Activated CD4-positive, alpha-beta memory T cell treated with anti-CD3 and anti-CD28 coated beads for 36 hours (primary cell): ENCODE results near the gene TBC1D4. TPM values are rescaled to one million over a fixed set of nuclear protein-coding genes. Genes with fewer than 3 reads are reported as not detected.
"Not testable (repeated sequence)": the region's sequence is repeated elsewhere in the genome, so short reads cannot be mapped to it uniquely, and the experiment has no call there.

Experiments
- CTCF ChIA-PET: fragments of 350-600 bp; sonication (Branson Sonifier 250); formaldehyde crosslinking; loops from one replicate; lab custom pipeline; 2021; ENCODE audit warnings: antibody characterized with exemption, inconsistent platforms; lab: Charles Lee
- POLR2A ChIA-PET: fragments of 350-600 bp; sonication (Branson Sonifier 250); formaldehyde crosslinking; loops from one replicate; lab custom pipeline; 2021; ENCODE audit warnings: antibody characterized with exemption; lab: Charles Lee
- DNase-seq: peaks from one replicate; pipeline ENCODE4 v3.0.0-alpha.2; 2020
- H3K27ac Mint-ChIP-seq: one replicate; pipeline ENCODE4 v1.8.0; 2021; ENCODE audit warnings: mixed read lengths
- H3K27me3 Mint-ChIP-seq: one replicate; pipeline ENCODE4 v1.8.0; 2021; ENCODE audit warnings: mixed read lengths
- H3K36me3 Mint-ChIP-seq: one replicate; pipeline ENCODE4 v1.8.0; 2021; ENCODE audit warnings: mixed read lengths
- H3K4me1 Mint-ChIP-seq: one replicate; pipeline ENCODE4 v1.8.0; 2021; ENCODE audit warnings: low read depth, mixed read lengths
- H3K4me3 Mint-ChIP-seq: one replicate; pipeline ENCODE4 v1.8.0; 2021; ENCODE audit warnings: mild to moderate bottlenecking, mixed read lengths
- H3K9me3 Mint-ChIP-seq: one replicate; pipeline ENCODE4 v1.8.0; 2021; ENCODE audit warnings: mixed read lengths
- intact Hi-C: fragments of 100-400 bp; cut with micrococcal nuclease; formaldehyde crosslinking; loops from one replicate; pipeline ENCODE4 v1.15.1; 2023
- total RNA-seq, 2 experiments: library from RNA; stranded (reverse); gene quantifications; one replicate each; pipeline ENCODE4 v1.2.3, GENCODE V29; 2021

The TBC1D4 gene
- total RNA-seq, 2 experiments from 2014 or later, result 13.0 to 14.8 TPM

- peaks cover 56% of the 10 kb centered on the region for H3K4me1 Mint-ChIP-seq
Observed at GRCh38 chr13:75316427-75316826, 165.5 kb downstream of the TBC1D4 start.

GRCh38 chr13:75312884-75313520 lies 169.0 kb downstream of the TBC1D4 start:
- H3K36me3 Mint-ChIP-seq, result peaks cover 22% of the 10 kb centered on the region
- intact Hi-C loops, result loop anchor here (2.0 kb wide), 1 partner anchor 14 kb away; no protein-coding TSS in a partner anchor
- no peaks in the 10 kb centered on the region for H3K9me3 Mint-ChIP-seq
- H3K27me3 Mint-ChIP-seq, result no peaks in the 10 kb centered on the region
- DNase-seq, result peak; percentile 80
- CTCF ChIA-PET, result interaction anchor here (0.7 to 2.3 kb wide), 5 partner anchors 14 to 169 kb away, joined by 3 to 10 read pairs (median 7); partner anchors contain the start of gene TBC1D4
- peak overlapping the region; percentile 2 for H3K27ac Mint-ChIP-seq
- no peak overlapping the region for H3K4me3 Mint-ChIP-seq
- peaks cover 57% of the 10 kb centered on the region for H3K4me1 Mint-ChIP-seq
- POLR2A ChIA-PET, result interaction anchor here (1.2 kb wide), 1 partner anchor 14 kb away, joined by 4 read pairs; no protein-coding TSS in a partner anchor

More at GRCh38 chr13:75316427-75316826, 165.5 kb downstream of the TBC1D4 start:
- DNase-seq, result no peak
- H3K9me3 Mint-ChIP-seq, result no peaks in the 10 kb centered on the region
- no peak overlapping the region for H3K4me3 Mint-ChIP-seq
- H3K27me3 Mint-ChIP-seq, result no peaks in the 10 kb centered on the region
- ChIA-PET POLR2A (interaction anchor here (1.3 kb wide), 1 partner anchor 10 kb away, joined by 8 read pairs; no protein-coding TSS in a partner anchor), CTCF (interaction anchor here (1.3 kb wide), 1 partner anchor 56 kb away, joined by 3 read pairs; no protein-coding TSS in a partner anchor)
- intact Hi-C loops, result no loop called here
- H3K36me3 Mint-ChIP-seq, result peaks cover 9% of the 10 kb centered on the region
- H3K27ac Mint-ChIP-seq, result peak overlapping the region; percentile 42

- no peak for DNase-seq
- no peaks in the 10 kb centered on the region for H3K27me3 Mint-ChIP-seq
- intact Hi-C loops, result no loop called here
- H3K27ac Mint-ChIP-seq, result no peak overlapping the region
- H3K36me3 Mint-ChIP-seq, result peaks cover 37% of the 10 kb centered on the region
- ChIA-PET CTCF (no interaction called here), POLR2A (interaction anchor here (1.3 kb wide), 1 partner anchor 12 kb away, joined by 4 read pairs; no protein-coding TSS in a partner anchor)
- H3K9me3 Mint-ChIP-seq, result no peaks in the 10 kb centered on the region
- H3K4me1 Mint-ChIP-seq, result peaks cover 46% of the 10 kb centered on the region
- no peak overlapping the region for H3K4me3 Mint-ChIP-seq
Observed at GRCh38 chr13:75309981-75310580, 171.9 kb downstream of the TBC1D4 start.

- Mint-ChIP-seq H3K4me1 (peaks cover 47% of the 10 kb centered on the region), H3K36me3 (peaks cover 50% of the 10 kb centered on the region), H3K27ac (no peak overlapping the region), H3K4me3 (no peak overlapping the region), H3K9me3 (no peaks in the 10 kb centered on the region), H3K27me3 (no peaks in the 10 kb centered on the region)
- POLR2A ChIA-PET, result no interaction called here
- peak; percentile 73 for DNase-seq
- CTCF ChIA-PET, result no interaction called here
- intact Hi-C loops, result loop anchor here (1.0 kb wide), 1 partner anchor 10 kb away; no protein-coding TSS in a partner anchor
Observed at GRCh38 chr13:75308222-75308621, 173.7 kb downstream of the TBC1D4 start.

GRCh38 chr13:75307370-75307949 lies 174.5 kb downstream of the TBC1D4 start:
- ChIA-PET POLR2A (no interaction called here), CTCF (interaction anchor here (0.7 kb wide), 1 partner anchor 88 kb away, joined by 3 read pairs; no protein-coding TSS in a partner anchor)
- intact Hi-C loops, result no loop called here
- H3K9me3 Mint-ChIP-seq, result no peaks in the 10 kb centered on the region
- H3K27ac Mint-ChIP-seq, result no peak overlapping the region
- DNase-seq, result no peak
- H3K27me3 Mint-ChIP-seq, result no peaks in the 10 kb centered on the region
- peaks cover 39% of the 10 kb centered on the region for H3K4me1 Mint-ChIP-seq
- H3K36me3 Mint-ChIP-seq, result peaks cover 50% of the 10 kb centered on the region
- H3K4me3 Mint-ChIP-seq, result no peak overlapping the region

GRCh38 chr13:75306967-75307366 lies 175.0 kb downstream of the TBC1D4 start:
- DNase-seq, H3K9me3 Mint-ChIP-seq, POLR2A ChIA-PET, intact Hi-C loops, H3K27me3 Mint-ChIP-seq, H3K4me3 Mint-ChIP-seq, H3K27ac Mint-ChIP-seq: not testable (repeated sequence)
- CTCF ChIA-PET, result interaction anchor here (0.7 to 1.0 kb wide), 2 partner anchors 19 to 87 kb away, joined by 3 read pairs; no protein-coding TSS in a partner anchor
- Mint-ChIP-seq H3K4me1 (peaks cover 35% of the 10 kb centered on the region), H3K36me3 (peaks cover 49% of the 10 kb centered on the region)

GRCh38 chr13:75305059-75305458 lies 176.9 kb downstream of the TBC1D4 start:
- intact Hi-C loops, result no loop called here
- Mint-ChIP-seq H3K4me1 (peaks cover 25% of the 10 kb centered on the region), H3K4me3 (no peak overlapping the region), H3K27ac (no peak overlapping the region), H3K36me3 (peaks cover 39% of the 10 kb centered on the region), H3K27me3 (no peaks in the 10 kb centered on the region), H3K9me3 (no peaks in the 10 kb centered on the region)
- CTCF ChIA-PET, result no interaction called here
- DNase-seq, result no peak
- POLR2A ChIA-PET, result no interaction called here

- peaks cover 18% of the 10 kb centered on the region for H3K4me1 Mint-ChIP-seq
- POLR2A ChIA-PET, result interaction anchor here (0.6 to 2.3 kb wide), 2 partner anchors 23 to 1385 kb away, joined by 3 to 7 read pairs; no protein-coding TSS in a partner anchor
- no peak overlapping the region for H3K4me3 Mint-ChIP-seq
- DNase-seq, result no peak
- no peaks in the 10 kb centered on the region for H3K27me3 Mint-ChIP-seq
- peaks cover 41% of the 10 kb centered on the region for H3K36me3 Mint-ChIP-seq
- H3K27ac Mint-ChIP-seq, result no peak overlapping the region
- CTCF ChIA-PET, result no interaction called here
- intact Hi-C loops, result no loop called here
- H3K9me3 Mint-ChIP-seq, result no peaks in the 10 kb centered on the region
Observed at GRCh38 chr13:75303263-75303662, 178.7 kb downstream of the TBC1D4 start.

- ChIA-PET POLR2A (interaction anchor here (2.3 kb wide), 1 partner anchor 24 kb away, joined by 7 read pairs; no protein-coding TSS in a partner anchor), CTCF (interaction anchor here (1.2 kb wide), 1 partner anchor 10 kb away, joined by 3 read pairs; no protein-coding TSS in a partner anchor)
- H3K4me3 Mint-ChIP-seq, result no peak overlapping the region
- peaks cover 38% of the 10 kb centered on the region for H3K36me3 Mint-ChIP-seq
- no peaks in the 10 kb centered on the region for H3K9me3 Mint-ChIP-seq
- H3K27me3 Mint-ChIP-seq, result no peaks in the 10 kb centered on the region
- peaks cover 11% of the 10 kb centered on the region for H3K4me1 Mint-ChIP-seq
- H3K27ac Mint-ChIP-seq, result no peak overlapping the region
- no peak for DNase-seq
- intact Hi-C loops, result no loop called here
Observed at GRCh38 chr13:75302071-75302698, 179.8 kb downstream of the TBC1D4 start.

- ChIA-PET CTCF (no interaction called here), POLR2A (interaction anchor here (0.7 to 1.0 kb wide), 2 partner anchors 11 to 26 kb away, joined by 3 read pairs; no protein-coding TSS in a partner anchor)
- Mint-ChIP-seq H3K4me1 (peaks cover 16% of the 10 kb centered on the region), H3K36me3 (peaks cover 28% of the 10 kb centered on the region), H3K27ac (no peak overlapping the region), H3K4me3 (no peak overlapping the region), H3K9me3 (no peaks in the 10 kb centered on the region), H3K27me3 (no peaks in the 10 kb centered on the region)
- DNase-seq, result no peak
- intact Hi-C loops, result no loop called here
Observed at GRCh38 chr13:75299913-75300862, 181.8 kb downstream of the TBC1D4 start.

GRCh38 chr13:75299246-75299645 lies 182.7 kb downstream of the TBC1D4 start:
- no peak overlapping the region for H3K4me3 Mint-ChIP-seq
- H3K27me3 Mint-ChIP-seq, result no peaks in the 10 kb centered on the region
- no peaks in the 10 kb centered on the region for H3K9me3 Mint-ChIP-seq
- POLR2A ChIA-PET, result no interaction called here
- DNase-seq, result no peak
- CTCF ChIA-PET, result no interaction called here
- intact Hi-C loops, result no loop called here
- no peak overlapping the region for H3K27ac Mint-ChIP-seq
- H3K4me1 Mint-ChIP-seq, result peaks cover 13% of the 10 kb centered on the region
- peaks cover 26% of the 10 kb centered on the region for H3K36me3 Mint-ChIP-seq
